Kidney tubule cell (primary cell): ENCODE measurements around the gene SLC35A4.

ENCODE experiments used
- DNase-seq: peaks from one replicate; pipeline ENCODE4 v3.0.0-alpha.2; 2018; ENCODE audit warnings: low spot score

Gene SLC35A4, protein sequence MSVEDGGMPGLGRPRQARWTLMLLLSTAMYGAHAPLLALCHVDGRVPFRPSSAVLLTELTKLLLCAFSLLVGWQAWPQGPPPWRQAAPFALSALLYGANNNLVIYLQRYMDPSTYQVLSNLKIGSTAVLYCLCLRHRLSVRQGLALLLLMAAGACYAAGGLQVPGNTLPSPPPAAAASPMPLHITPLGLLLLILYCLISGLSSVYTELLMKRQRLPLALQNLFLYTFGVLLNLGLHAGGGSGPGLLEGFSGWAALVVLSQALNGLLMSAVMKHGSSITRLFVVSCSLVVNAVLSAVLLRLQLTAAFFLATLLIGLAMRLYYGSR

DNA sequence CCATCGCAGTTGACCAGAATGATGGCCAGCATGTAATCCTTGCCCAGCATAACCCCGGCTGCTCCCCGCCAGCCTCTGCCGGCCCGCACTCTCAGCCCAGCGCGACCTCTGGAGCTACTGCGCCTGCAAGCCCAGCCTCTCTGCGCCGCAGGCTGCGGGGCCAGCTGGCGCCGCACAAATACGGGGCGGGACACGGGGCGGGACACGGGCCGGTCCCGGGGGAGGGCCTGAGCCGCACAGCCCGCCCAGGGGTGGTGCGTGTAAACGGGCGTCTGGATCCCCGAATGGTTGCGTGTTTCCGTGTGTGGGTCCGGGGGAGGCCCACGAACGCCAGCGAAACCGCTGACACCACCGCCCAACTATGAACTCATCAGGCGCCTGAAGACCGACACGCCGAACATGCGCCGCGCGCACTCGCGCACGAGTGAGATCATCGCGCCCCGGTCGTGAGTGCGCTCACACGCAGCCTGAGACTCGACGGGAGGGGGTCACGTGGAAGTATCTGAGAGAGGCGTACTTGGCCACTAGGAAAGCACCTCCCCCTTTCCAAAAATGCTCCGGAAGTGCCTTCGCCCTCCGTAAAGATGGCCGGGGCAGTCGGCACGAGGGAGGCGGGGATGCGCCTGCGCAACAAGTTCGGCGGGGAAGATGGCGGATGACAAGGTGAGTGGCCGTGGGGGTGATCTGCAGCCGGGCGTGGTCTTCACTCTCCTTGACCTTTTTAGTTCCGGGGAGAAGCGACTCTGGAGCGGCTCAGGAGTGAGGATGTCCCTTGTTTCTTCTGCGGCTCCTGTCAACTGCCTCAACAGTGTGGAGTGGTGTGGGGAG is at the start of gene SLC35A4, which contains the start of gene APBB3:
Gene SLC35A4 (plus strand): TSS at position 633 of the 828 bp plus-strand sequence. CDS start 2,342 bp downstream, outside the sequence.
Gene APBB3 (minus strand): TSS at position 403 of the 828 bp plus-strand sequence. CDS start 353 bp downstream, at position 50.
- peak; percentile 99 for DNase-seq

DNA sequence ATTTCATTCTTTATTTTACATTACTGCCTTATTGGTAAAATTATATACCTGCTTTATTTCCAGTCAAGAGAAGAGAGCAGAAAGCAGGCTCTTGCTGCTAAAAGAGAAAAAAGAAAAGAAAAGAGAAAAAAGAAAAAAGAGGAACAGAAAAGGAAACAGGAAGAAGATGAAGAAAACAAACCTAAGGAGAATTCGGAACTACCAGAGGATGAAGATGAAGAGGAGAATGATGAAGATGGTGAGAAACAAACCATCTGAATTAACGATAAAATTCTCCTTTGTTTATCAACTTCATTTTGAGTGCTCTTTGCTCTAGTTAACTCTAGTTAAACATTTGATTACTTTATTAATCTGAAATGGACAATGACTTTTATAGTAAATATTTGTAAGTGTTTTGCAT is 40.6 kb upstream of the SLC35A4 start:
- no peak for DNase-seq

DNA sequence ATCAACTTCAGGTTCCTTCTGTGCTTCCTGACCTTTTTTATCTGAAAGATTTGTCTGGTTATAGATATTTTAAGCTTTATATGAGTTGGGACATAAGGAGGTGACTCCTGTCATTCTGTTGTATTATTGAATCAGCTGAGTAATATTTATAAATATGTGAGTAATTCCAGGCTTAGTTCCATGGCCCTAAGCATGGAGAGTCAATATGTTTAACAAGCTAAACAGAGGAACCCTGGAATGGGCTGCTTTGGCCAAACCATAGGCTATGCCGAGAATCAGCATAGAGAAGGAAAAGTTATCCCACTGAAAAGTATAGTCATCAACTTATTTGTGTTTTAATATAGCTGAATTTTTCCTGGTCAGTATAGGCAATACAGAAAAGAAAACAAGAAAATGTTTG is 24.4 kb upstream of the SLC35A4 start:
- DNase-seq = no peak

DNA sequence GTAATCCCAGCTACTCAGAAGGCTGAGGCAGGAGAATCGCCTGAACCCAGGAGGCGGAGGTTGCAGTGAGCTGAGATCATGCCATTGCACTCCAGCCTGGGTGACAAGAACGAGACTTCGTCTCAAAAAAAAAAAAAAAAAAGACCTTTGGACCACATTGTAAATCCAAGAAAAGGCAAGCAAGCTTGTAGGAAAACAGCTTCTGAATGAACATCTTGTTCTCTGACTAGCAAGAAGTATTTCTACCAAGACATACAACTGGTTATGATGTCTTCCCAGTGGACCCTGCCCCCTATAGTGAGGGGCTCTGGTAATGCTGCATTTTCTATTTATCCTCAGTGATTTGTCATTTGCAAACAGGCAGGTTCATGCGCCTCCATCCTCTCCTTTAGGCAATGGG is 21.7 kb upstream of the SLC35A4 start:
- DNase-seq = no peak

DNA sequence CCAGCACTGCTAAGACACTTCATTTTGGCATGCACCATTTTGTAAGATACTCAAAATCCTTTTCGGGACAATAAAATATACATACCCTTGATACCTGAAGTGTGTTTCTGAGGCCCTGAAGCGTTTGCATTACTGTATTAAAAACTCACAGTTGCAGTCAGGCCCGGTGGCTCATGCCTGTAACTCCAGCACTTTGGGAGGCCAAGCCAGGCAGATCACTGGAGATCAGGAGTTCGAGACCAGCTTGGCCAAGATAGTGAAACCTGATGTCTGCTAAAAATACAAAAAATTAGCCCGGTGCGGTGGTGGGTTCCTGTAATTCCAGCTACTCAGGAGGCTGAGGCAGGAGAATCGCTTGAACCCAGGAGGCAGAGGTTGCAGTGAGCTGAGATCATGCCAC is 19.6 kb upstream of the SLC35A4 start:
- no peak for DNase-seq

DNA sequence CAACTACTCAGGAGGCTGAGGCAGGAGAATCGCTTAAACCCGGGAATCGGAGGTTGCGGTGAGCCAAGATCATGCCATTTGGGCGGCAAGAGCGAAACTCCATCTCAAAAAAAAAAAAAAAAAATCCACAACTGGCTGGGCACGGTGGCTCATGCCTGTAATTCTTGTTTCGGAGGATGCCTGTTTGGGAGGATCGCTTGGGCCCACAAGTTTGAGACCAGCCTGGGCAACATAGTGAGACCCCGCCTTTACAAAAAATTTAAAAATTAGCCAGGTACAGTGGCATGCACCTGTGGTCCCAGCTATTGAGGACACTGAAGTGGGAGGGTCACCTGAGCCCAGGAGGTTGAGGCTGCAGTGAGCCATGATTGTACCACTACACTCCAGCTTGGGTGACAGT is 19.0 kb upstream of the SLC35A4 start:
- DNase-seq = no peak

DNA sequence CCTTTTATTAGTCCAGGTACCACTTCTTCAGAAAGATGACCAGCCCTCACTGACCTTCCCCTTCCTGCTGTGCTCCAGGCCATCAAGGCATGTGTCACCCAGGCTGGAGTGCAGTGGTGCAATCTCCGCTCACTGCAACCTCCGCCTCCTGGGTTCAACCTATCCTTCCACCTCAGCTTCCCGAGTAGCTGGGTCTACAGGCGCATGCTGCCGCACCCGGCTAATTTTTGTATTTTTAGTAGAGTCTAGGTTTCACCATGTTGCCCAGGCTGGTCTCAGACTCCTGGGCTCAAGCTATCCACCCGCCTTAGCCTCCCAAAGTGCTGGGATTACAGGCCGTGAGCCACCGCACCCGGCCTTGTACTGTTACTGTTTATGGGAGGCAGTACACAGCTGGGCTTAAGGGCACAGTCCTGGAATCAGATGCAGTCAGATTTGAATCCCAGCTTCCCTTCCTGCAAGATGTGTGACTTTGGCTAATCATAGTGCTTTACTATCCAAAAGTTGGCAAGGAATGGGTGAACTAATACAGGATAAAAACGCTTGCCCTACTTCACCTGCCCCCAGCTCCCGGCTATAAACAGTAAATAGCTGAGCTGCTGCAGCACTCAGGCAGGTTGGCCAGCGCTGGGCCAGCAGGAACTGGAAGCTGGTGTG is 17.6 kb upstream of the SLC35A4 start:
- DNase-seq = peak; percentile 51

DNA sequence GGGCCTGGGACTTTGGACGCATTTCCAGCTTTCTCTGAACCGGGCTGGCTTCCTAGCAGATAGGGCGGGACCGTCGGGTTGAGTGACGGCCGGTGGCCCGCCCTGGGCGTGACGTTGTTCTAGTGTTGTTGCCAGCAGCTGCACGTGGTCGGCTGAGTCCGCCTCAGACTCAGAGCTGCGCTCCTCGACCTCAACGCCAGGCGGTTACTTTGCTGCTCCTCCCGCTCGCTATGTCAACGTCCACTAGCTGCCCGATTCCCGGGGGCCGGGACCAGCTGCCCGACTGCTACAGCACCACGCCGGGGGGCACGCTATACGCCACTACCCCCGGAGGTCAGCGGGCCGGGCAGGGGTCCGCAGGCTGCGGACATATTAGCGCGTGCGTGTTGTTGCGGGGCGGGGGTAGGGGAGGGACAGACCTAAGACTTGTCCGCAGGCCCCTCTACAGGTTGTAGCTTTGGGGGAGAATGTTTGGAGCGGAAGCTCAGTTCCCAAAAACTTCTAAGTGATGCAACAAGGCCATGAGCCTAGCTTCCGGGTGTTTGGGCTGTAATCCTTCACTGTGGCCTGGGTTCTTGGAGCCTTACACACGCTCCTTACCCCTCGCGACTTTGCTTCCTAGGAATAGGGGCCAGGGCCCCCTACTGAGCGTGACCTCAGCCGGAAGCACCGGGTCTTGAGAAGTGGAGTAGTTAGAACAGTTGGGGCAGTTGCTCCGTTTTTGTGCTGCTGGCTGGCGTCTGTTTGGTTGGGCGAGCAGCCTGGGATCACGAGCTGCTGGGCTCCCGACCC is 16.9 kb upstream of the SLC35A4 start, which contains the start of gene EIF4EBP3:
Gene EIF4EBP3 (plus strand): TSS at position 155 of the 792 bp plus-strand sequence. CDS start 76 bp downstream, at position 231.
- DNase-seq = peak; percentile 93

DNA sequence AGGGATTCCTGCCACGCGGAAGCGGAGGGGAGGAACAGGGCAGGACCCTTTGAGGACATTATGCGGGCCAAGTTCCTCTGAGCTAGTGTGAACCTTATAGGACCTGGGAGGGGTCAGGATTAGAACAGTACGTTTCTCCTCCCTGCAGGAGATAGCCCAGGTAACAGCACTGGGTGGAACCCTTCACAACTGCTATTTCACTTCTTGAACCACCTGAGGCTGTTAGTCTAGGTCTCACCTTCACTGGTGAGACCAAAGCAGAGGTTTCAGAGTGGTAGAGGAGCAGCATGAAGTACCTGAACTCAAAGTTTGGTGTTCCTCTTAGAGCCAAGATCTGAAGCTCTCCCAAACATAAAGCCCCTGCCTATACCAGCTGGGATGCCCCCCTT is 16.3 kb upstream of the SLC35A4 start:
- no peak for DNase-seq

DNA sequence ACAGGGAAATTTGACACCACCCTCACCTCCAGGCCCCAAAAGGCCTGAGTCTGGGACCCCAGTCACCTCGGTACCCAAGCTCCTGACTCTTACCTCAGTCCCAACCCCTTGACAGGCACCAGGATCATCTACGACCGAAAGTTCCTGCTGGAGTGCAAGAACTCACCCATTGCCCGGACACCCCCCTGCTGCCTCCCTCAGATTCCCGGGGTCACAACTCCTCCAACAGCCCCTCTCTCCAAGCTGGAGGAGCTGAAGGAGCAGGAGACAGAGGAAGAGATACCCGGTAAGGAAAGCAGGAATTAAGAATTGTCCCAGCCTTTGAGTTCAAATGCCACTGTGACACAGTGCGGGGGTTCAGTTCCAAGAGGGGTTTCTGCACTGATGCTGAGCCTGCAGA is 15.8 kb upstream of the SLC35A4 start:
- no peak for DNase-seq

DNA sequence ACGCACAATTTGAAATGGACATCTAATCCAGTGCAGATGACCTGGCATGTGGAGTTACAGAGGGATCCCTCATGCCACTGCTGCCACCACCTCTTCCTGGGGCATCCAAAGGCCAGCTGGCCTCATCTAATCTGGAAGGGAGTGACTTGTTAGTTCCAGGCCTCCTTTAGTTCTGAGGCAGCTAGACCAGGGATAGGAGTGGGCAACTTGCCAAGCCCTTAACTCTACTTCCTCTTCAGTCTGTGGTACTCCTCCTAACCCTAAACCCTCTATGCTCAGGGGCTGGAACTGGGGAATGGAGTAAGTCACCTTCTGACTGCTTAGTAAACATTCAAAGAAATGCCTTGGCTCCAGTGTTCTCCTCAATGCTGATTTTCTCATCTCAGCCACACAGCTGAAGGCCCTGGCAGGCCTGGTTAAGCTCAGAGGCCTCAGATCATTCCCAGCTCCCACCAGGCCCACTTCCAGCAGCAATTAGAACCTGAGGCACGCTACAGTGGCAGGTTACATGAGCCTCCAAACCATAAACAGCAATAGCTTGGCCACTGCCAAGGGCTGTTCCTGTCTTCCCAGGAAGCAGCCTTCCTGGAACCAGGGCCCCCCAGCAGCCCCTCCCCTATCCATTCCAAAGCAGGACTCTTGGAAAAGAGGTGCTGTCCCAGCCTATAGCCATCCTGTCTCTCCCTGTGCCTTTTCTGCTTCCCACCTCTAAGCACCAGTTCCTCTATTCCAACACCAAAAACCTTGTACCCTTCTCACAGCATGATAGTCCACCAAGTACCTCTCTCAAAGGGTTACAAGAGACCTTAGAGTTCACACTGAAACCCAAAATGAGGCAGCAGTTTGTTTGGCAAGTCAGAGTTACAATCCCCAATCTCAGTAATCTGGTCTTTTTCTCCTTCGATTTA is 15.1 kb upstream of the SLC35A4 start:
- peak; percentile 58 for DNase-seq

DNA sequence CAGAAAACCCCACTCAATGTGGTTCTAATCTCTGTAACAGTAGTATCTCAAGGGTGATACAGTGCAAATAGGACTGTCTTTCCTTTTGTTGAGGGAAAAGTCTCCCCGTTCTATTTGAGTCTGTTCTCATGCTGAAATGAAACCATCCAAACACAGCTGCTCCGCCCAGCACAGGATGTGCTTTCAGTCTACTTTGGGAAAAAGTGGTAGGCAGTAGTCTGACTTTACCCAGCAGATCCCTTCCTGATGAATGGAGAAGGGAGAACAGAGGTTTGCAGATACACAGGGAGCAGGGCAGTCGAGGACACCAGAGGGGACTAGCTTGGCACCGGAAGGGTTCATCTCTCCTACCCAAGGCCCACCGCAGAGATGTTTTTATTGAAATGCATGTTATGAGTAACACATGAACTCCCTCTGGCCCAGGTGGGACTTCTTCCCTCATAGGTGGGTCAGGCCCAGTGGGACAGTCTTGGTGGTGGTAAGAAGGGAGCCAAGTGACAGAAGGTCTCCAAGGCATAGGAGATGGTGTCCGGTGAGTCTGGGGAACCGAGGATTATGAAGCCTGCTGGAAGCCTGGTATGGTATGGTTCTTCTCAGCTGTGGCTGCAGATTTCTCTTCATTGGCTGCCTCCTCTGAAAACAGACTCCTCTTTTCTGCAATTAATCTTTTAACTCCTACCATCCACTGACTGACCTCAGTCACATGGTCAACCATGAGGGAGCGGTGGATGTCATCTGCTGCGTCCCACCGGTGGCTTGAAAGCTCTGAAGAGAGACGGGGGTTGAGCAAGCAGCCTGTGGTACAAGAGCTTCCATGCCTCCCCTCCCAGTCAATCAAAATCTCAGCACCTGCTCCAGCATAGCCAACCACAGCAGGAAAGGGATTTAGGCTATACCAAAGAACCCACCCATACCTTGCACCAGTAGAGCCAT is 14.2 kb upstream of the SLC35A4 start:
- no peak for DNase-seq

DNA sequence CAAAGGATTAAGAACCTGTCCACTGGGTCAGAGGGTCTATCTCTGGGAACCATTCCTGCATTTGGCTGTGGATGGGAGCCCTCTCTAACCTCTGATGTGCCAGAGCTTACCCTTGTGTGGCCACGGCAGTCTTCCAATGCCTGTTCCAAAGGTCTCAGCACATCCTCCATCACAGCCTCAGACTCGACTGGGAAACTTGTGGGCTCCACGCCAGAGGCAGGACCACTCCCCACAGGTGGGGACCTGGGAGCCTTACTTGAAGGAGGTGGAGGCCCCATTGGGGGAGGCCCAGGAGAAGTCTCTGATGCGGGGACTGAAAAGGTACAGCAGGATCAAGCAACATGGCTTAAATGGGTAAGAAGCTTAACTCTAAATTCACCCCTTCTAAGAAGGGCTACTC is 12.8 kb upstream of the SLC35A4 start:
- DNase-seq = no peak

DNA sequence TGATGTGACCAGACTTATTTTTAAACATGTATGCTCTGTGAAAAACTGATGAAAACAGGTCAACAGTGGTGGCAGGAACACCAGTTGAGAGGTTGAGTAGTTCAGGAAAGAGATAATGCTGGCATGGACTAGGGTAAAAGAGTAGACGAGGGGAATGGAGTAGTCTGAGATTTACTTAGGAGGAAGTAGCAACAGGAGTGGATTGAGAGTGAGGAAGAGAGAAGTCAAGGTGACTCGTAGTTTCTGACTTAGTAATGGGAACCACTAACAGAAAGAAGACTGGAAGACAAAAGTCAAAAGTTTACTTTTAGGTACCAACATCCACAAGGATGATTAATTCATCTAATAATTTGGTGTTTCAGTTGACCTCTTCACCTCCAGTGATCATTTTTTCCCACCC is 11.0 kb upstream of the SLC35A4 start:
- peak; percentile 80 for DNase-seq

DNA sequence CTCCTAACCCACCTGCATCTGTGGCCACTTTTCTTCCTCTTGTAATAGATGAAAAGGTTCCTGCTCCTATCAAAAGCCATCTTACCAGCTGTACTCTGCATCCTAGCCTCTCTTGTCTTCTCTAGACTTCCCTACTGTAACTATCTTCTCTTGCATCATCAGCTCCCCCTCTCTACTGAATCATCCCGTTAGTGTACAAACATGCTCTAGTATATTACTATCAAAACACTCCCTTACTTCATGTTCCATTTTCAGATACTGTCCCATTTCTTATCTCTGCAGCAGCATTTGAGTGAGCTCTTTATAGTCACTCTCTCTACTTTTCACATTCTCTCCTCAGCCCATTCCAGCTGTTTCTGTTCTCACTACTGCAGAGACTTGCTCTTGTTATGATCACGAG is 10.2 kb upstream of the SLC35A4 start:
- DNase-seq = no peak

DNA sequence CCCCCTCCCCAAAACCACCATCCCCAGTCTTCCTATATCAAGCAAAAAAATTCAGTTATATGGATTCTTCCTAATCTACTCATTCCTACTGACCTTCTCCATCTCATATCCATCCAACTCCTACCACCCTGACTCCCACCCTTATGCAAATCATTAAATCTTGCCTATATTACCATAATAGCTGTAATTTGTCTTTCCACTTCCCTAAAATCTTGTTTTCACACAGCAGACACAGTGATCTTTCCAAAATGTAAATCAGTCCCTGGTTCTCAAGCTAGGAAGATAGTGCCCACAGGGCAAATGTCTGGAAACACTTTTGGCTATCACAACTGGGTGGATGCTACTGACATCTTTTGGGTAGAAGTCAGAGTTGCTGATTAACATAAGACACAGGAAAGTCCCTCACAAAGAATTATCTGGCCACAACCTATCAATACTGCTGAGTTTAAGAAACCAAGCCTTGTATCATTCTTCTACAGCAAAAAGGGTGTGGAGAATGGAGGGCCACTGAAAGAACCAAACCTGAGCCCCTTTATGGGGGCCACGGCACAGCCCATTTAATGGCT is 8.8 kb upstream of the SLC35A4 start:
- DNase-seq = no peak

DNA sequence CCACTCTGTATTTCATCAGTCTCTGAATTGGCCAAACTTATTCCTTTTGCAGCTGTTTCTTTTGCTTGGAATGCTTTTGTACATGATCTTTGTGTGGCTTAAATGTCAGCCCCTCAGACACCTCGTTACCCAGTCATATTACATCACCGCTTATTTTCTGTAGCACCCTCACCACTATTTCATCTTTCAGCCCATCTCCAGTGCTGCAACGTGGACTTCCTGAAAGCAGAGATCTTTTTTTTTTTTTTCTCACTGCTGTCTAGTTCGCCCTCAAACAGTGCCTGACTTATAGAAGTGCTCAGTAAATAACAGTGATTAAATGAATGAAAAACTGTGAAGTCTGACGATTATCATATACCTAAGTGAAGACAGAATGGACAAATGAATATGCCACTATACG is 8.2 kb upstream of the SLC35A4 start:
- DNase-seq = no peak

DNA sequence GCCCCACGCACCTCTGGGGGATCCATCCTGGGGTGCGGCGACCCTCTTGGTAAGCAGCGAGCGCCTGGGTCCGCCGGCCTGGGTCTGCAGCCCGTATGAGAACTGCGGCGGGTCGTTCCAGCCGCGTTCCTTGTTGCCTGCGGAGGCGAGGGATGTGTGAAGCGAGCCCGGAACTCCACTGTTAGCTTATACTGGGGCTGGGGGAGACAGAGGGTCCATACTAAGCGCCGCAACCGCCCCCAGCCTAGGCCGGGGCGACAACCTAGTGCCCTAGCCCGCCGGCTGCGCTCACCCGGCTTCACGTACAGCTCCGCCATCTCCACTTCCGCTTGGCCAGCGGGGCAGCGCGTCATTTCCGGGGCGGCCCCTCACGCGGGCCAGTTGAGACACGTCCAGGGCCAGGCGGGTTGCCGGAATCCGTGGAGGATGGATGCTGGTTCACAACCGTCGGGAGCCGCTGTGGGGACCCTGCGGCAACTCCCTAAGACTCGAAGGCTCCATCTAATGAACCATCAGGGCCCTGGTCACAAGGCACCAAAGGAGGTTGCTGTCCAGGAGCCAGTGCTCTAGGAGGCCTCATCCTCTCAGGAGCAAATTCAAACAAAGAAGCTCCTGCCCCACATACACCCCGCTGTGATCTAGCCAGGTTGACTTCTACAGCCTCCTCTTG is 7.4 kb upstream of the SLC35A4 start, which contains the start of gene SRA1:
Gene SRA1 (minus strand): TSS at position 338 of the 670 bp plus-strand sequence. CDS start 21 bp downstream, at position 317.
- DNase-seq = peak; percentile 91
